ENCODE results near the gene PHF10. TPM values are rescaled to one million over a fixed set of nuclear protein-coding genes. Genes with fewer than 3 reads are reported as not detected.

PHF10 gene
- total and polyA plus RNA-seq, 2 donors (not counting 3 experiments of a cell fraction or from before 2014, with no cell fraction given) = 19.1 to 62.4 TPM

- FAIRE-seq (no peak), DNase-seq (ENCODE audit: low read depth, low spot score) (no peak)
- Histone ChIP-seq H3K9me3 (replicated peaks; ENCODE audit: control insufficient read depth, insufficient read depth, low read length) (no peaks in the 10 kb centered on the region), H2AFZ (ENCODE audit: low read depth, low read length) (no peak overlapping the region), H3K9me1 (replicated peaks; ENCODE audit: control insufficient read depth, extremely low read depth, insufficient read depth, low read length) (no peaks in the 10 kb centered on the region), H3K9ac (replicated peaks; ENCODE audit: extremely low read depth, insufficient read depth, low read length) (no peak overlapping the region), H3K79me2 (ENCODE audit: control insufficient read depth, insufficient read depth, low read length) (no peaks in the 10 kb centered on the region), H3K27ac (ENCODE audit: insufficient read depth, low read depth, low read length) (no peak overlapping the region), H3K36me3 (ENCODE audit: control insufficient read depth in 2 of 2, extremely low read depth in 1 of 2, insufficient read depth in 2 of 2, low read length in 2 of 2) (peaks cover 2 to 21% of the 10 kb centered on the region in 2 experiments), H3K4me2 (ENCODE audit: insufficient read depth, low read length) (no peak overlapping the region), H4K20me1 (replicated peaks; ENCODE audit: control insufficient read depth, extremely low read depth, insufficient read depth, low read length) (no peaks in the 10 kb centered on the region), H3K27me3 (ENCODE audit: control insufficient read depth in 2 of 2, insufficient read depth in 2 of 2, low read length in 2 of 2) (no peaks in the 10 kb centered on the region), H3K4me1 (ENCODE audit: control insufficient read depth, extremely low read depth, insufficient read depth, low read length) (peaks cover 26% of the 10 kb centered on the region), H3K4me3 (replicated peaks in 1 of 3; ENCODE audit: insufficient read depth in 1 of 3, low read depth in 1 of 3, low read length in 3 of 3) (no peak overlapping the region)
- no TSS peak for BruUV-seq (replicated peaks)
- POLR2A ChIA-PET = no interaction called here
- dilution Hi-C loops (cut with MboI; ENCODE audit: extremely low pct_ligation_motif_present, low sequenced_read_pairs) (no loop called here), intact Hi-C loops (cut with micrococcal nuclease) (no loop called here)
- CTCF ChIA-PET = no interaction called here
- no peak for TF ChIP-seq MAX (IDR thresholded peaks at IDR 0.05; ENCODE audit: insufficient read depth, insufficient read length)
- TF ChIP-seq EZH2 (IDR thresholded peaks at IDR 0.05; ENCODE audit: borderline replicate concordance, low read depth, low read length, severe bottlenecking) = no peak
- TF ChIP-seq JUN (IDR thresholded peaks at IDR 0.05; ENCODE audit: borderline replicate concordance, insufficient read depth, insufficient read length, low read depth) = no peak
- no peak for TF ChIP-seq FOS (IDR thresholded peaks at IDR 0.05; ENCODE audit: borderline replicate concordance, insufficient read depth, low read length)
- no peak for TF ChIP-seq CTCF (IDR thresholded peaks at IDR 0.05; ENCODE audit: extremely low read depth in 1 of 2, insufficient read depth in 1 of 2, low read depth in 1 of 2, low read length in 2 of 2)
- TF ChIP-seq MYC (IDR thresholded peaks at IDR 0.05; ENCODE audit: low read depth, low read length) = no peak
- TF ChIP-seq GATA2 (IDR thresholded peaks at IDR 0.05; ENCODE audit: insufficient read depth, insufficient read length, low read depth, low read length) = no peak
- TF ChIP-seq POLR2A (IDR thresholded peaks at IDR 0.05; ENCODE audit: low read depth, low read length) = no peak
- no peak for TF ChIP-seq POLR2AphosphoS5 (IDR thresholded peaks at IDR 0.05; ENCODE audit: insufficient read depth, low read depth, low read length)
Observed at GRCh38 chr6:169666441-169666840, 57.9 kb downstream of the PHF10 start.
